Breast epithelium (tissue), 3 donors: ENCODE measurements around the gene MAP4K2.

ENCODE experiments used
- CTCF ChIP-seq, 3 donors: fragments of 450-650 bp; IDR thresholded peaks; one replicate each; pipeline ENCODE4 v1.5.1; 2016 to 2017; ENCODE audit warnings: antibody characterized with exemption in 3 of 3, mild to moderate bottlenecking in 3 of 3, moderate library complexity in 3 of 3
- POLR2A ChIP-seq: fragments of 450-650 bp; IDR thresholded peaks from one replicate; pipeline ENCODE4 v1.6.1; 2016; ENCODE audit warnings: antibody characterized with exemption, mild to moderate bottlenecking, moderate library complexity

GRCh38 chr11:64848214-64848825 lies 45.3 kb upstream of the MAP4K2 start:
- TF ChIP-seq POLR2A: no peak
- TF ChIP-seq CTCF (IDR thresholded peaks at IDR 0.05): no peak
